GM08714 (cell line): ENCODE data around the gene LDLRAD4.

Experiments used
- H3K4me3 ChIP-seq: fragments of 200-500 bp; sonication (Bioruptor generic); 2 replicates; pipeline ENCODE4 v1.5.1; 2014; ENCODE audit warnings: mild to moderate bottlenecking, low read length, inconsistent platforms
- ZNF274 ChIP-seq: IDR thresholded peaks from 2 replicates; pipeline ENCODE4 v1.6.1; 2012; ENCODE audit warnings: mild to moderate bottlenecking, low read depth, low read length

Gene LDLRAD4

GRCh38 chr18:13452388-13452811, 233.8 kb downstream of the LDLRAD4 start:
- no peak for TF ChIP-seq ZNF274

GRCh38 chr18:13452871-13453680, 234.5 kb downstream of the LDLRAD4 start:
- no peak overlapping the region for H3K4me3 ChIP-seq
- no peak for TF ChIP-seq ZNF274

More at GRCh38 chr18:13452388-13452811, 233.8 kb downstream of the LDLRAD4 start:
- no peak overlapping the region for H3K4me3 ChIP-seq

- H3K4me3 ChIP-seq, result no peak overlapping the region
- no peak for TF ChIP-seq ZNF274
Measured at GRCh38 chr18:13453714-13454113, 235.2 kb downstream of the LDLRAD4 start.

GRCh38 chr18:13454363-13455150, 236.0 kb downstream of the LDLRAD4 start:
- H3K4me3 ChIP-seq, result no peak overlapping the region
- no peak for TF ChIP-seq ZNF274

GRCh38 chr18:13455471-13455870, 236.9 kb downstream of the LDLRAD4 start:
- TF ChIP-seq ZNF274, result no peak
- no peak overlapping the region for H3K4me3 ChIP-seq

- TF ChIP-seq ZNF274, result no peak
- no peak overlapping the region for H3K4me3 ChIP-seq
Measured at GRCh38 chr18:13455960-13456481, 237.5 kb downstream of the LDLRAD4 start.

GRCh38 chr18:13456736-13457271, 238.2 kb downstream of the LDLRAD4 start:
- TF ChIP-seq ZNF274, result no peak
- no peak overlapping the region for H3K4me3 ChIP-seq

GRCh38 chr18:13457327-13457726, 238.8 kb downstream of the LDLRAD4 start:
- no peak for TF ChIP-seq ZNF274

GRCh38 chr18:13460946-13461345, 242.4 kb downstream of the LDLRAD4 start:
- TF ChIP-seq ZNF274, result no peak
- no peak overlapping the region for H3K4me3 ChIP-seq

More at GRCh38 chr18:13457327-13457726, 238.8 kb downstream of the LDLRAD4 start:
- H3K4me3 ChIP-seq, result no peak overlapping the region

- TF ChIP-seq ZNF274, result no peak
Measured at GRCh38 chr18:13461469-13461868, 242.9 kb downstream of the LDLRAD4 start.

GRCh38 chr18:13461936-13462335, 243.4 kb downstream of the LDLRAD4 start:
- H3K4me3 ChIP-seq, result no peak overlapping the region
- no peak for TF ChIP-seq ZNF274

More at GRCh38 chr18:13461469-13461868, 242.9 kb downstream of the LDLRAD4 start:
- H3K4me3 ChIP-seq, result no peak overlapping the region

GRCh38 chr18:13462686-13463085, 244.1 kb downstream of the LDLRAD4 start:
- no peak overlapping the region for H3K4me3 ChIP-seq
- TF ChIP-seq ZNF274, result no peak

GRCh38 chr18:13463526-13464210, 245.1 kb downstream of the LDLRAD4 start:
- TF ChIP-seq ZNF274, result no peak
- no peak overlapping the region for H3K4me3 ChIP-seq
